Posterior cingulate gyrus (tissue), 11 donors: ENCODE data around the gene SDK1.
"Not testable (repeated sequence)": the region's sequence is repeated elsewhere in the genome, so short reads cannot be mapped to it uniquely, and the experiment has no call there.

ENCODE experiments used
- DNase-seq, 10 donors: peaks; one replicate each; pipeline versions ENCODE4 v3.0.0 to v3.0.0-alpha.2; 2020 to 2021; ENCODE audit warnings: mixed read lengths in 3 of 10
- intact Hi-C: fragments of 100-400 bp; cut with DNase I; formaldehyde crosslinking; loops from one replicate; pipeline ENCODE4 v1.15.1; 2023

Gene SDK1

DNA sequence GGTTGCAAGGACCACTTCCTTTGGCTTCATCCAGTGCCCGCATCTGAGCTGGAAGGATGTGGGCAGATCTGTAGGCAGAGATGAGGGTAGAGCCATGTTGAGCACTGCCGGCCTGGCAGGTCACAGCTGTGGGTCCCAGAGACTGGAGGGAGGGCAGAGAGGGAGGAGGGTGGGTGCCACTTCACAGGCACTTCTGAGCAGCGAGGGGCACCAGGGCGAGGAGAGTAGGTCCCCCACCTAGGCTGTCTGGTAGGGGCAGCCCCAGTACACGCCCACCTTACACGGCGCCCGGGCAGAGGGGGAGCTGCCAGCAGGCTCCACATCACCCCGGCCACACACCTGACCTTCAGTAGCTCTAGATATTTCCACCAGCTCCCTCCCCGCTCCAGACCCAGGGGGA, 908.1 kb downstream of the SDK1 start:
- intact Hi-C loops: no loop called here
- DNase-seq: peak in 2 of 10 donors; percentile 59 to 61

DNA sequence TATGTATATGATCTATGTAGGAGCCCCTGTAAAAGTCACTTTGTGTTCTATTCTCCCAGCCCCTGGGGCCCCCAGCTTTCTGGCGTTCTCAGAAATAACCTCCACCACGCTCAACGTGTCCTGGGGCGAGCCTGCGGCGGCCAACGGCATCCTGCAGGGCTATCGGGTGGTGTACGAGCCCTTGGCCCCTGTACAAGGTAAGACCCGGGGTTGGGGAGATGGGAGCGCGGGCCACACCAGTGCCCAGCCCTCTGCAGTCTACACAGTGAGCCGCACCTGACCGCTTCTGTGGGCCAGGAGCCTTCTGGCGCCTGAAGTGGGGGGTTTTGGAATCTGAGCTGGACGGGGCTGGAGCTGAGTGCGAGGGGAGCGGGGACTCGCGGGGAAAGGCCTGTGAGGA, 908.9 kb downstream of the SDK1 start:
- peak in 2 of 10 donors; percentile 72 to 73 for DNase-seq
- intact Hi-C loops: no loop called here

DNA sequence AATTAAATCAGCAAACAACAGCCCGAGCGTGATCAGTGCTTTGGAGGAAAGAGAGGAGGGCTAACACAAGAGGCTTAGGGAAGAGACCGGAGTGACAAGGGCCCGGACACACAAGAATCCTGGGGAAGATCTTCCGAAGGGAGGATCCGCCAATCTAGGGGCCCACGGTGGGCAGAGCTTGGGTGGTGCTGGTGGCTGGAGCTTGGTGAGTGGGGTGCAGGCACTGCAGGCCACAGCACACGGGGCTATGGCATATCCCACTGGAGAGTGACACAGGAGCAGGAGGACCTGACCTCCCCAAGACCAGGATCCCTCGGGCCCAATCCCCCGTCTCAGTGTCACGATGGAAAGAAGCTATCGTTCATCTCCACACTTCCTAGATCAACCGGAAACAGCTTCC, 909.8 kb downstream of the SDK1 start:
- DNase-seq: peak in 1 of 10 donors; percentile 43
- intact Hi-C loops: no loop called here

DNA sequence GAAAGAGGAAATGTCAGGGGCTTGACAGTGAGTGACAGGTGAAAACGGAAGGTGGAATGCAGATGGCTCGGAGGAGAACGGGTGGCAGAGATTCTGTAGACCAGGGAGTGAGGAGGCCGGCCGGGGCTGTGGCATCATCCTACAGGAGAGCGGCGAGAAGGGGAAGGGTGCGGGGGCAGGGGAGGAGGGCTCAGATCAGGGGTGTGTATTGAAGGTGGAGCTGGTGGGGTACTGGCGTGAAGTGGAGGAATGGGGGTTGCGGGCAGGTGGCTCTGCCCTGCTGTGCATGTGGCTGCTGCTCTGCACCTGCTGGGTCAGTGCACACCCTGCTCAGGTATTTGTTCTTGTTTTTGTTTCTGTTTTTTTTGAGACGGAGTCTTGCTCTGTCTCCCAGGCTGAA, 910.2 kb downstream of the SDK1 start:
- DNase-seq: peak in 2 of 10 donors; percentile 31 to 61
- intact Hi-C loops: no loop called here

DNA sequence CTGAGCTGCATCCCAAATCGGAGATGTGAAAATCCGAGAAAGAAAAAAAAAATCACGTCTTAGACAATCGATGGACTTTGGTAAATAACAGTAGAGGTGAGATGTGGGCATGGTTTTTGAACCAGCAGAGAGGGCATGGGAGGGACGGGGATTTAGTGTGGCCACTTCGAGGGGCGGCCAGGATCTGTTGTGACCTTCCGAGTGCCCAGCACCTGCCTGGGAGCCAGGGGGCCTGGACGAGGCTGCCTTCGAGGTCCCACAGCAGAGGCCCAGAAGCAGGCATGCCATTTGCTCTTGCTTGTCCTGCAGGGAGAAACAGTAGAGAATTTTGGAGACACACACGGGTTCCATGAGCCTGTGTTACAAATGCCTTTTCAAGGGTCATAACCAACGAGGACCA, 911.3 kb downstream of the SDK1 start:
- intact Hi-C loops: no loop called here
- peak in 2 of 10 donors; percentile 44 to 65 for DNase-seq

DNA sequence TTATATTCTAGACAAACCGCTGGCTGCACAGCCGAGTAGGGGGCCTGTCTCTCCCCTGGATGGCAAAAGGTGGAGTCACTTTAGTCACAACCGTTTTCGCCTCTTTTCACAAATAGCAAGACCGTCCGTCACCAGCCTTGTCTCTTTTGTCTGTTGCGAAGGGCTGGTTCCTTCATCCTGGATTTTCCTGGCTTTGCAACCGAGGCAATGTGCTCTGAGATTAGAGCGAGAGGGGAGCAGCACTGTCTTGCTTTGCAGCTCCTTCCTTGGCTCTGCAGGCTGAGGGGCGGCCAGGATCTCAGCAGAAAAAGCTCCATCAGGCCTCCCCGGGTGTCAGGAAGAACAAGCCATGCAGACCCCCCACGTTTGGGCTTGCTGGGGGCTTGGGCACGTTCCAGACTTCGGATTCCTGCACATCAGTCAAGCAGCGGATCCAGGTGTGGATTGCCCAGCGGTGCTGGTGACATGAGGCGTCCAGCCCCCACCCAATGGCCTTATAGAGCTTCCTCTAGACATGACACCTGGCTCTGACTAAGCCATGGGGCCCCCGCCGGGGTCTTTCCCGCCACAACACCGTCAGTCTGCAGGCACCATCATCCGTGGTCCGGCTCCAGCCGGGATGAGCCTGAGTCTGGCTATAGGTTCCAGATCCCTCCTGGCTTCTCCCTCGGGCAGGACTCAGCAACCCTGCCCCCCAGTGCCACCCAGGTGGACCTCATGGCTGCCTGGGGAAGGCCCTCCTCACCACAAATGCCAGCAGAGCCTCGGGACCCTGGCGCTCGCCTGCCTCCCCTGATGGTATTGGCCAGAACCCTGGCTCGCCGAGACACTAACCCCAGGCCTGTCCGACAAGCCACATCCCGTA, 913.5 kb downstream of the SDK1 start:
- peak in 2 of 10 donors; percentile 63 to 69 for DNase-seq
- intact Hi-C loops: no loop called here

DNA sequence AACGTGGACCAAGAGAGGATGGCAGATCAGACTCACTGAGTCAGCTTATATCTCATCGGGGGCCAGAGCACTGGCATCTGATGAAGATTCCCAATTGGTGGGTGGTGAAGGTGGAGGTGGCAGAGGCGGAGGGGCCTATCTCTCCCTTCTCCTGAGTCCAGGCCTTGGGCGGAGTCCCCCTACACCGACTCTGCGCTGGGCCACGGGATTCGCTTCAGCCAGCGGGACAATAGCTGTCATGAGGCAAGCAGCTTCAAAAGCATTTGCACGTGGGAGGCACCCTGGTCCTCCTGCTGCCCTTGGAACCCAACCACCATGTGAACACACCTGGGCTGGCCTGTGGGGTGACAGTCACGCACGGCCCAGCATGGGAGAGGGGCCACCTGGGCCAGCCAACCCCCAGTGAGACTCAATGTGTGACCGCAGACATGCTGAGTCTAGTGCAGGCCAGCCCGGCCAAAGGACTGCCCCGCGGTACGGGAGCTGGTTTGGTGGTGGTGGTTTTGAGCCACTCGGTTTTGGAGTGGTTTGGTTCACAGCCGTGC, 914.2 kb downstream of the SDK1 start:
- intact Hi-C loops: no loop called here

DNA sequence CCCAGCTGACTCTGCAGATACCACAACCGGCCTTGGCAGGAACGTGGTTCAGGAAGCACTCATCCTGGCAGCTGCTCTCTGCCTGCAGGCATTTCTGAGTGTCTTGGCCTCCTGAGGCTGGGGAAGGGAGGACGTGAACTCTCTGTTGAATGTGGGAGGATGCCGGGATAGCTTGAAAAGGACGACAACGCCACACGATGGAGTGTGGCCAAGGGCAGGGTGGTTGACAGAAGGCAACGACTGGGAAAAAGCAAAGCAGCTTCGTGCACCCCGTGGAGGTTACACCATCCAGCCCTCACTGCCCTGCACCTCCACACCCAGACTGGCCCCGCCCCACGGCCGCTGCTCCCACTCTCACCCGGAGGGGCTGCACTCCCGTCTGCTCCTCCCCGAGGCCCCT, 915.0 kb downstream of the SDK1 start:
- peak in 2 of 10 donors; percentile 67 to 70 for DNase-seq
- intact Hi-C loops: no loop called here

More for the DNA sequence above, 914.2 kb downstream of the SDK1 start:
- DNase-seq: peak in 2 of 10 donors; percentile 39 to 75

DNA sequence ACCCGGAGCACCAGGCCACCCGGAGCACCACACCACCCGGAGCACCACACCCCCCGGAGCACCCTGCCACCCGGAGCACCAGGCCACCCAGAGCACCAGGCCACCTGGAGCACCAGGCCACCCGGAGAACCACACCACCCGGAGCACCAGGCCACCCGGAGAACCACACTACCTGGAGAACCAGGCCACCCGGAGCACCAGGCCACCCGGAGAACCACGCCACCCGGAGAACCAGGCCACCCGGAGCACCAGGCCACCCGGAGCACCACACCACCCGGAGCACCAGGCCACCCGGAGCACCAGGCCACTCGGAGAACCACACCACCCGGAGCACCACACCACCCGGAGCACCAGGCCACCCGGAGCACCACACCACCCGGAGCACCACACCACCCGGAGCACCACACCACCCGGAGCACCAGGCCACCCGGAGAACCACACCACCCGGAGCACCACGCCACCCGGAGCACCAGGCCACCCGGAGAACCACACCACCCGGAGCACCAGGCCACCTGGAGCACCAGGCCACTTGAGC, 916.1 kb downstream of the SDK1 start:
- intact Hi-C loops: not testable (repeated sequence)
- peak in 2 of 10 donors; percentile 66 to 72 for DNase-seq

DNA sequence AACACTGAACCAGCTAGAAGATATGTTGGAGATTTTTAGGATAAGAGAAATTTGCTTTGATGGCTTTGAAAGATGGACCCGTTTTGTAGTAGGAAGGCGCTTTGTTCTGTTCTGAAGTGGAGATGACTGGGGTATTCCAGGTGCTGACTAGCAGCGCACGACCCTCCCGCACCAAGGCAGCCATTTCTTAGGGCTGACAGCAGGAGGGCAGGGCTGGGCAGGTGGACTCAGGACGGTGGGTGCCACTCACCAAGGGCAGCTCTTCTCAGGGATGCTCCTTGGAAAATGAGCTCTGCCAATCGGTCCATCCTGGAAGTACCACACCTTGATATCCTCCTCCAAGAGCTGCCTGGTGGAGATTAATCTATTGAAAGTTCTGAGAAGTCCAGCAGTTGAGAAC, 917.4 kb downstream of the SDK1 start:
- DNase-seq: peak in 2 of 10 donors; percentile 49 to 55
- intact Hi-C loops: no loop called here

DNA sequence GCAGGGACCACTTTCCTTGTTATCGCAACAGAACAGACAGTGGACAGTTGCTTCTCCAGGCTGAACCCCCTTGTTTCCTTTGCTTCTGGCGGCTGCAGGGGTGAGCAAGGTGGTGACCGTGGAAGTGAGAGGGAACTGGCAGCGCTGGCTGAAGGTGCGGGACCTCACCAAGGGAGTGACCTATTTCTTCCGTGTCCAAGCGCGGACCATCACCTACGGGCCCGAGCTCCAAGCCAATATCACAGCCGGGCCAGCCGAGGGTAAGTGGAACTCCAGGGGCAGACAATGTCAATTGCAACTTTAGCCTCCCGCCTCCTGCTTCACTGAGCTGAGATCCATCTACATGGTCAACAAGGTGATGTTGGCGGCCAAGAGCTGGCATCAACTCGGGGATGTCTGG, 919.0 kb downstream of the SDK1 start:
- intact Hi-C loops: no loop called here
- peak in 2 of 10 donors; percentile 79 to 82 for DNase-seq

DNA sequence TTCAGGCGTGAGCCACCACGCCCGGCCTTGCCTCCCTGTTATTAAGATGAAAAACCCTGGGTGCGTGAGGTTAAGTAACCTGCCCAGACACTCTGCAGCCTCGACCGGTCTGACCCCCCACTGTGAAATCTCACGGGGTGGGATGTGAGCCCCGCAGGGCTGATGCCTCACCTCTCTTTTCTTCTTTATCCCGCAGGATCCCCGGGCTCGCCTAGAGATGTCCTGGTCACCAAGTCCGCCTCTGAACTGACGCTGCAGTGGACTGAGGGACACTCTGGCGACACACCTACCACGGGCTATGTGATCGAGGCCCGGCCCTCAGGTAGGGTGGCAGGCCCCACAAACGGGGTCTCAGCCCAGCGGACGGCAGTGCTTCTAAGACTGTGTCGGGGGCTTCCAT, 920.0 kb downstream of the SDK1 start:
- intact Hi-C loops: no loop called here
- DNase-seq: peak in 2 of 10 donors; percentile 62 to 67

DNA sequence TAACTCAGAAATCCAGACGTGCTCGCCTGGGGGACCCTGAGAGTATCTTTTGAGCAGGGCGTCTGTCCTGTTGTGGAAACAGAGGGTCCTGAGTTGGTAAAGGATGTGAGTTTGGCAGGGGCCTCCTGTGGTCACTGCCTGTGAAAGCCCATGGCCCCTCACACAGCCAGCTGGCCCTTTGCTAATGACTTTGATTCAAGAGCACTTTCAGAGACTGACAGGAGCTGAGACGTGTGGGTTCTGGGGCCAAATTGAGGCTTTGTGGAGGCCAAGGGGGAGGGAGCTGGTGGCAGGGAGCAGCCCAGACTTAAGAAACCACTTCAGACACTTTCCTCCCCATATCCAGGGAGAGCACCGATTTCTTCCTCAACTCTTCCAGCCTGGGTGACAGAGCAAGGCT, 921.6 kb downstream of the SDK1 start:
- intact Hi-C loops: no loop called here
- DNase-seq: peak in 2 of 10 donors; percentile 56 to 63

DNA sequence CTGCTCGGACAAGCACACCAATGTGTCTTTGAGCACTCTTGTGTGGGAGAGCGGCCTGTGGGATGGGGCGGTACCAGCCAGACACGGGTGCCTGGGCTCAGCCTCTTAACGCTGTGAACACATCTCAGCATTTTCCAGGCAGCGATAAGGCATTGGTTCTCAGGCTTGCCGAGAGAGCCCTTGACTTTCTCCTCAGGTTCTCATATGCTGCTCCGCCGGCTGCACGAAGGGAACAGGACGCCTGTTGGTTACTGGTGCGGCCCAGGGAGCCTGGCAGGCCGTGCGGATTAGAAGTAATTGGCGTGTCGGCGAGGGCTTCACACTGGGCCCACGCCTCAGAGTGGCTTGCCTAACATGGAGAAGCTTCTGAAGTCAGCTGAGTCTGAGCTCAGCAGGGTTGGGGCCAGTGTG, 924.3 kb downstream of the SDK1 start:
- intact Hi-C loops: no loop called here
- DNase-seq: peak in 2 of 10 donors; percentile 72

DNA sequence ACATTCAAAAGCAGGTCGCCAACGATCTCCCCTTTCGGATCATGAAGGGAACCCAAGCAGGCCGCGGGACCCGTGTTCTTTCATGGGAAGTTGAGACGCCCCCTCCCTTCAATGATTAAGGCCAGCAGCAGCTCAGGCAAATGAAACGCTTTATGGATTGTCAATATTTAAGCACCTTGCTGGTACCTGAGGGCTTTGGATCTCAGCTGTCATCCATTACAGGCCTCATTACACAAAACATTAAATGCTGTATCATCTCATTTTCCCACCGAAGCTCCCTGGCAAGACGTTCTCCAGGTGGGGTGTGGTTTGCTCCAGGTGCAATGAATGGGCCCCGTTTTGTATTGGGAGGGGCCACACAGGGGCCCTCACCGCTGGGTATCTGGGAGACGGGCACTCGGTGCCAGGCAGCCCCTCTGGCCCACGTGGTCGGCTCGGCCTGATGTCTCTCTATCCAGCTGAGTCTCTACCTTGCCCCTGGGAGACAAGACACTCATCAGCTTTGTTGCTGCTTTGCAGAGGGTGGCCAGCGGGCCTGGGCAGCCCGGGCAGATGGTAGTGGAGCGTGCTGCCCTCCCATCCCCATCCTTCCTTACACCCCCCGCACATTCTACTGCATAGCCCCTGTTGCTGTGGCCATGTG, 925.0 kb downstream of the SDK1 start:
- intact Hi-C loops: no loop called here
- DNase-seq: peak in 1 of 10 donors; percentile 40

DNA sequence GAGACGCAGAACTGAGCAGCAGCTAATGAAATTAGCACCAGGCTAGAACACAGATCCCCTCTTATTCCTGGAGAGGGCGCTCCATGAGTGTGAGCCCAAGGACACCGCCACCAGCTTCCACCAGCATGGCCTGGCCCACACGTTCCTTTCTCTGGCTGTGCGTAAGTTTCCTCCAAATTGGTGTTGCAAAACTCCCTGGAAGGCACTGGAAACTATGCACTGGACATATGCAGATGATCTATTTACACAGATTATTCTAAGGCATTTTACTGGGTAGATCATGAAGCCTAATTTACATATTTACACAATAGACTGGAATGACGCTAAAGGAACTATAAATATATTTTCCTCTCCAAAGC, 925.5 kb downstream of the SDK1 start:
- peak in 8 of 10 donors; percentile 25 to 91 (median 52) for DNase-seq
- intact Hi-C loops: no loop called here

DNA sequence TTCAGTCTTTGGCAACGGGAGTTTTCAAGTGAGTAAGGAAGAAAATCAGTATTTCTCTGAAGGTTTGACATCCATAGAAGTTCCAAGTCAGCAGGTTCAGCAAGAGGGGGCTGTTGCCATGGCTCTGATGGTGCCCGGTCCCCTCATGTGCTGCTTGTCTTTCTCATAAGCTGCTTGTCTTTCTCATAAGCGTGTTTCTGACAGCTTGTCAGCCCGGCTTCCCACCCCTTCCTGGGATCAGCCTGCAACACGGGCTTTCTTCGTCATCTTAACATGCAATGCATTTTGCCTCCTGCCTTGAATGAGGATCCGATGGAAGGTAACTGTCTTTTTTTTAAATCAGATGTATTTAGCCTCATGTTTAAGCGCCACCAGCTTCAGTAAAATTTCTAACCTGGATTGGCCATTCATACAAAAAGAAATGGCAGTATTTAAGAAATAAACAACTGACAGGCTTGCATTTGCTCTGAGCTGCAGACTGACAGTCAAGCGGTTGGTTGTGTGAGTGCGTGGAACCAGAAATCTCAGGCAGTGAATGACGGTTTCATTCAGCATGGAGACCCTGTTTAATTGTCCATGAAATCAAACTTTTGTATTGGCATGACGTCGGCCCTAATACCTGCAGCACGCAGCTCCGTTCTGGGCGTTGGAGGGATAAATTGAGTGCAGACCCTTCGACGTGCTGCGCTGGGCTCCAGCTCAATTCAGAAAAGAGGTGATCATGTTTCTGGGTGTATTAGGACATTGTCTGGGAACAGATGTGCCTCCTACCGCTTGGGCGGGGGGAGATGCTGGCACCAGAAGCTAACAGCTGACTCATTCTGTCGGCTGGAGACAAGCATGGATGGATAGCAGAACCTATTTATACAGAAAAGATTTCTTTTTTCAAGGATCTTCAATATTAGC, 926.3 kb downstream of the SDK1 start:
- intact Hi-C loops: no loop called here

DNA sequence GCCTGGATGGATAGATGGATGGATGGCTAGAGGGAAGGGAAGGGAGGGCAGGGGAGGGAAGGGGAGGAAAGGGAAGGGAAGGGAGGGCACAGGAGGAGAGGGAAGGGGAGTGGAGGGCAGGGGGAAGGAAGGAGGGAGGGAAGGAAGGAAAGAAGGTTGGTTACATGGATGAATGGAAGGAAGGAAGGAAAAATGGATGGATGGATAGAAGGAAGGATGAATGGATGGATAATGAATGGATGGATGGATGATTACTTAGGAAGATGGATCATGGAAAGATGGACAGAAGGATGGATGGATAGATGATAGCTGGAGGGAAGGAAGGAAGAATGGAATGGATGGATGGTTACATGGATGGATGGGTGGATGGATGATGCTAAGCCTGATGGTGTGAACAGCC, 929.3 kb downstream of the SDK1 start:
- no peak for DNase-seq
- intact Hi-C loops: no loop called here

More for the DNA sequence above, 926.3 kb downstream of the SDK1 start:
- peak in 4 of 10 donors; percentile 18 to 87 (median 56) for DNase-seq

DNA sequence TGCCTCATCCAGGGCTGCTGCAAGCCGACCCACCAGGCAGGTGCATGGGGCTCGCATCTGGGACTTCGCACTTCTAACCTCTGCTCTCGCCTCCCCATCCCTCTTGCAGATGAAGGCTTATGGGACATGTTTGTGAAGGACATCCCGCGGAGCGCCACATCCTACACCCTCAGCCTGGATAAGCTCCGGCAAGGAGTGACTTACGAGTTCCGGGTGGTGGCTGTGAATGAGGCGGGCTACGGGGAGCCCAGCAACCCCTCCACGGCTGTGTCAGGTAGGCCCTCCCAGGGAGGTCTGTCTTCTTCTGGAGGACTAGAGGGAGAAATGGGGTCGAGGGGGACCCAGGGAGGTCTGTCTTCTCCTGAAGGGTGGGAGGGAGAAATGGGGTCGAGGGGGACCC, 932.1 kb downstream of the SDK1 start:
- DNase-seq: peak in 2 of 10 donors; percentile 38 to 72
- intact Hi-C loops: no loop called here
